Sigmoid colon (tissue), 4 donors: ENCODE measurements around the gene TERB2.

Source experiments
- EP300 ChIP-seq, 4 donors: sonication (generic); formaldehyde crosslinking; IDR thresholded peaks; one replicate each; pipeline ENCODE4 v1.6.1; 2017; ENCODE audit warnings: antibody characterized with exemption in 4 of 4
- POLR2A ChIP-seq, 2 donors: fragments of 450-650 bp; IDR thresholded peaks; one replicate each; pipeline ENCODE4 v1.6.1; 2016; ENCODE audit warnings: antibody characterized with exemption in 2 of 2, mild to moderate bottlenecking in 2 of 2, moderate library complexity in 2 of 2

DNA sequence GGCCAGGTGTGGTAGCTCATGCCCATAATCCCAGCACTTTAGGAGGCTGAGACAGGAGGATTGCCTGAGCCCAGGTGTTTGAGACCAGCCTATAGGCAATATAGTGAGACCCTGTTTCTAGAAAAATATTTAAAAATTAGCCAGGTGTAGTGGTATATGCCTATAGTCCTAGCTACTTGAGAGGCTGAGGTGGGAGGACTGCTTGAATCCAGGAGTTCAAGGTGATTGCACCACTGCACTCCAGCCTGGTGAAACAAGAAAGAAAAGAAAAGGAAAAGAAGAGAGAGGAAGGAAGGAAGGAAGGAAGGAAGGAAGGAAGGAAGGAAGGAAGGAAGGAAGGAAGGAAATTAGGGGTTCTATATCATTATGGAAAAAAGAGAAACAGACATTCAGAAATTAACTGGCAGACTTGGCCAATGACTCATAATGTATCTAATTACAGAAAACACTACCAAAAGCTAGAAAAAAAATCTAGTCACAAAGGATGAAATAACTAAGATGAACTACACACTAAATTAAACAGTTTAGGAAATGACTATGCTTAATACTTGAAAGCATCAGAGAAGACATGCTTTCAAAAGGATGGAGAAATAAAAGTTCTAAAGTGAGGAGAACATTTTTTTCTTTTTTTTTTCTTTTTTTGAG lies 45.4 kb upstream of the TERB2 start:
- no peak for TF ChIP-seq EP300 (IDR thresholded peaks at IDR 0.05)
- TF ChIP-seq POLR2A (IDR thresholded peaks at IDR 0.05) = no peak
